ENCODE data around the gene ATP8A2. TPM values are rescaled to one million over a fixed set of nuclear protein-coding genes. Genes with fewer than 3 reads are reported as not detected.

ATP8A2 gene
- polyA plus RNA-seq, 4 donors: 5.4 to 6.7 (median 5.7) TPM

Other genes with a start within 250 kb of the ATP8A2 start
- gene AMER2, start 199.7 kb upstream of the ATP8A2 start, polyA plus RNA-seq (ENCODE audit: insufficient read length in 4 of 4): under 1 TPM; 0.23 to 0.52 (median 0.31) TPM
- gene MTMR6, start 84.5 kb upstream of the ATP8A2 start, polyA plus RNA-seq (ENCODE audit: insufficient read length in 4 of 4): 10 to 100 TPM; 17.4 to 20.7 (median 20.4) TPM
- 10 to 100 TPM; 41.1 to 70.5 (median 50.0) TPM for gene NUP58, start 70.3 kb upstream of the ATP8A2 start, polyA plus RNA-seq (ENCODE audit: insufficient read length in 4 of 4)